ENCODE measurements around the gene RBKS.
"Not testable (repeated sequence)": the region's sequence is repeated elsewhere in the genome, so short reads cannot be mapped to it uniquely, and the experiment has no call there.

Gene RBKS

DNA sequence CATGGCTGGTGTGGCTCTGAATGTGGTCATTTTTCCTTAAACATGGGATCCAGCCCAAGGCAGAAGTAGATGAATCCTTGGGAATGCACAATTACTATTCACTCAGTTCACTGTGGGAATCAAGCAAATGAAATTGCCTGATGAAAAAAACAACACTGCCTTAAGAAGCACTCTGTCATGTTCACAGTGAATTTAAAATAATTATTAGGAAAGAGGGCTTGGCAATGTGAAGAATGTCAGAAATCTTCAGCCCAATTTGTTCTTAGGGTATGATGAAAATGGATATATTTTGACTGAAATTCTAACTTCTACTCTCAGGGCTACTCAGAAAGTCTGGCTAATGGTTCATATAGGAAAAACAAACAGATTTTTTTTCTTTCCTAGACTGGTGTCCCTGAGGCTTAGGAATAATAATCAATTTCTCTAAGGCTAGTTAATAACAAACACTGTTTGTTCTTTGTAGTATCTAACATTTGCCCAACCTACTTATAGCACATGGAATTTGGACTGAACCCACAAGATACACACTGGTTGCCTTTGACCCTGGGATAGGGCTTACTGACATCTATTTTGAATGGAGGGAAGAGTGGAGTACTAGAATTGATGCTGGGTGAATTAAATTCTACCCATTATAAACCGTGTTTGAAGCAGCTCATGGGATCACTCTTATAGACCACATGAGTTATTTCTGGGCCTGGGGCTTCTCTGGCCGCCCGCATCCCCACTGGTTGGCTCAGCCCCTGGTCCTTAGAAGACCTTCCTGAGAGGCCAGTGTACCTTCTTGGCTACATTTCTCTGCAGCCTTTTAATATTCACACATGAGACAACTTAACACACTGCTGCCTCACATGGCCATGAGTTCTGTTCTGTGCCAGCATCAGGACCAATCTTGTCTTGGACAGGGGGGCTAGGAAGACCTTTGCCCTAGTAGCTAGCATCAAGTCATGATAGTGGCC is 127.0 kb downstream of the RBKS start:
- DNase-seq (ENCODE audit: low read depth) = no peak

DNA sequence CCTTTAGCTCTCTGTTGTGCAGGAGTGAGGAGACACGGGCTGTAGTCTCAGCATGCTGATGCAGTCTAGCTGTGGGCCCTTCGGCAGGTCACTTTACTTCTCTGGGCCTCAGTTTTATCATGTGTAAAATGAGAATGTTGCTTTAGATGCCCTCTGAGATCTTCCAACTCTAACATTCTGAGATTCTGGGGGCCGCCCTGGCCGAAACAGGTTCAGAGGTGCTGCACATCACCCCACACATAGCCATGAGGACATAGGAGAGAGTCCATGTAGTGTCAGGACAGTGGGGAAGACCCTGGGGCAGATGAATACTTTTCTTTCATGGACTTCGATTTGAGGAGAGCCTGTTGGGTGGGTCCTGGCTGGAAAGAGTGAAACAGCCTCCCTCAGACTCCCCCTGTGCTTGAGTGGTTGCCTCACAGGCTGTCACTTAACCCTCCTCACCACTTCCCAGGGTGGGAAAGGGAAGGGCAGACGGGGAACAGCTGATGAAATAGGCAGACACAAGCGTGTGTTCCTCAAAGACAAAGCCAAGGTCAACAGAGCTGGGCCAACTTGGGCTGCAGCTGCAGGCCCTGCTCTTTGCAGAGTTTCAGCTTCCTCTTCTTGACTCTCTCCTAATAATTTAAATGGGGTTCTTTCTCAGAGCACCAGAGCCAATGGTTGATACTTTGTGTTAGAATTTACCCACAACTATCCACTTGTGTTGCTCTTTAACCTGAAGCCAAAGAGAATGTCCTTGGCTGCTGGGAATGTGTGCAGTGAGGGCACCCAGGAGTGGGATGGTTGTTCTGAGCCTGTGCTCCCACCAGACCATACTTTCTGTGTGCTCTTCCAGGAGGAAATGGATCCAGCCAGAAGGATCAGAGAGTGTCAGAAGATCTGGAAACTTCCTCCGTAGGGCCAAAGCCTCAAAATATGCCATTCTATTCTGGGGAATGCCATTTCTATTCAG is 133.4 kb downstream of the RBKS start:
- no peak for DNase-seq (ENCODE audit: low read depth)

DNA sequence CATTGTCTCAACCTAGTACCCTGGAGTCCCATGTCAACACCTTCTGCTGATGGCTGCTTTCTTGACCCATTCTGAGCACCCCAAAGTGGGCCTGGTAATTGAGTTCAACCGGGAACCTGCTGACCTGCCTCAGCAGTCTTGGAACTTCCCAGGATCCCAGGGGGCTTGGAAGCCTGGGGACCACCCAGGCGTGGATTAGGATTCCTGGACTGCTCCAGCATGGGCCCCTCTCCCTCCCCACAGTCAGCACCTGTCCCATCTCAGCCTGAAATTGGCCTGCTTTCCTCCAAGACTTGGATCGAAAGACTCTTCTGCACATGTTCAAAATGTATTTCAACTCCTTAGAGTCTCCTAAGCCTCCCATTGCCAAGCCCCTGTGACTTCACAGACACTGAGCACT is 134.1 kb downstream of the RBKS start:
- DNase-seq (ENCODE audit: low read depth) = no peak

DNA sequence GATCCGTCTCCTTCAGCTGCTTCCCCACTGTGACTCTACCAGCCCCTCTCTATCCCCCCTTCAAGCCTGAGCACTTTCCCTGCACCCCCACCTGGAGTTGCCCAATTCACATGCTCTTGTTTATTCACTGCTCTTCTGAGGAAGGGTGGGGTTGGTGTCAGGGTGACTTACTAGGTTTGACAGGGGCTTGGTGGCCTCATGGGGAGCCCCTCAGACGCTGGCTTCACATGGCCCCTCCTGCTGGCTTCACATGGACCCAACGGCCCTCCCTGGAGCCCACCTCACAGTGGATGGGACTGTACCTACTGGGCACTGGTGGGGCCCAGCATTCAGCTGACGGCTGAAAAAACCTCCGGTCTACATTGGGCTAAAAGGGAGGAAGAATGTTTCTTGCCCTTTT is 135.4 kb downstream of the RBKS start:
- no peak for DNase-seq (ENCODE audit: low read depth)

DNA sequence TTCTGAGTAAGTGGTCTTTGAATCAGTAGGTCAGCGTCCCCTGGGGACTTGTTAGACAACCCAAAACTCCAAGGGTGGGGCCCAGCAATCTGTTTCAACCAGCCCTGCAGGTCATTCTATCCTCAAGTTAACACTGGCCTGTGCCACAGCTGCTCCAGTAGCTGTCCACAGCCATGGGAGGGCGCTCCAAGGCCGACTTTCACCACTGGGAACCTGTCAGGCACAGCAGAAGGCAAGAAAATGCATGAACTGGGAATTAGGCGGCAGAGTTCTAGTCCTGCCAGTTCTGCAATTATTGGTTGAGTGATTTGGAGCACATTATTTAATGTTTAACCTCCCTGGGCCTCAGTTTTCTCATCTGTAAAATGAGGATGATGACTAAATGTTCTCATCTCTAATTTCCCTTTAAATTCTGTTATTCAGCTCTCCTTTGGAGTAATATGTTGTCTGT is 136.0 kb downstream of the RBKS start:
- DNase-seq (ENCODE audit: low read depth) = peak; percentile 52

DNA sequence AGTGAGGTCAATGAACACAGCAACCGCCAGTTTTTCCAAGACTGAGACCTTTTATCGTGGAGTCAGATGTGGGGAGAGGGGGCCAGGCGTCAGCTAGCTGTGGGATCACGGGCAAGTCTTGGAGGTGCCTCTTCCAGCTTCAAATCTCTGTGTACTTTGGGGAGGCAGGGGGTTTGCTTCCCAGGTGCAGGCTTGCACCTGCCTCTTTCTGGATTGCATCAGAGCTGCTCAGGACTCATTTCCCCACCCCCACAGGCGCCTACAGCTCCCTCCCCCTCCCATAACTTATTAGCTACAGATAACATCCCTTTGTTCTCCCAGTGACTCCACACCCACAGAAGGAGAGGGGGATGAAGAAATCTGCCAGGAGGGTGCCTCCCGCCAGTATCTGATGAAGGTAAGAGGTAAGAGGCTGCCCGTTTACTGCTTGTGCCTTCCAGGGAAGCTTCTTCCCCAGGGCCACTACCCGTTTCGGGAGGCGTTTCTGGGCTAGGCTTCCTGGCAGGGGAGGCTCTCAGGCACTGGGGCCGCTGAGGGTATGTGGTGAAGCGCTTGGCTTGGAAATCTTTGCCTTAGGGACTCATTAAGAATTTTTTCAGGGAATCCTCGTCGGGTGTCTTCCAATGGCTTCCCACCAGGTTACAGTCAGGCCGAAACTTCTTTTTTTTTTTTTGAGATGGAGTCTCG is 137.5 kb downstream of the RBKS start:
- DNase-seq (ENCODE audit: low read depth) = no peak

DNA sequence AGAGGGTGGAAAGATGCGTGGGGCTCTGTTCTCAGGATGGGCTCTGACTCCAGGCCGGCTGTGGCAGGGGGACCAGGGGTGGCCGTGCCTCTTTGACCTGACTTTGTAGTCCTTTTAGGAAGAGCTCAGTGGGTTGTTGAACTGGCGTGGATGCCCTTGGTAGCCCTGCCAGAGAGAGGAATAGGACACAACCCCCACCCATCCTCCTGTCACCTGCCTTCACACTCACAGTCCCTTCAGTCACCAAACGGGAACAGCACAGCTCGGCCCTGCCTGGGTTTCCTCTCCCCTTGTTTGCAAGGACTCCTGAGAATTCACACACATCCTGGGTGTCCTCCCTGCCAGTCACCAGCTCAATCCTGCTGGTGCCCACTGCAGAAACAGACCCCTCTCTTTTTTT is 138.8 kb downstream of the RBKS start:
- DNase-seq (ENCODE audit: low read depth) = no peak

DNA sequence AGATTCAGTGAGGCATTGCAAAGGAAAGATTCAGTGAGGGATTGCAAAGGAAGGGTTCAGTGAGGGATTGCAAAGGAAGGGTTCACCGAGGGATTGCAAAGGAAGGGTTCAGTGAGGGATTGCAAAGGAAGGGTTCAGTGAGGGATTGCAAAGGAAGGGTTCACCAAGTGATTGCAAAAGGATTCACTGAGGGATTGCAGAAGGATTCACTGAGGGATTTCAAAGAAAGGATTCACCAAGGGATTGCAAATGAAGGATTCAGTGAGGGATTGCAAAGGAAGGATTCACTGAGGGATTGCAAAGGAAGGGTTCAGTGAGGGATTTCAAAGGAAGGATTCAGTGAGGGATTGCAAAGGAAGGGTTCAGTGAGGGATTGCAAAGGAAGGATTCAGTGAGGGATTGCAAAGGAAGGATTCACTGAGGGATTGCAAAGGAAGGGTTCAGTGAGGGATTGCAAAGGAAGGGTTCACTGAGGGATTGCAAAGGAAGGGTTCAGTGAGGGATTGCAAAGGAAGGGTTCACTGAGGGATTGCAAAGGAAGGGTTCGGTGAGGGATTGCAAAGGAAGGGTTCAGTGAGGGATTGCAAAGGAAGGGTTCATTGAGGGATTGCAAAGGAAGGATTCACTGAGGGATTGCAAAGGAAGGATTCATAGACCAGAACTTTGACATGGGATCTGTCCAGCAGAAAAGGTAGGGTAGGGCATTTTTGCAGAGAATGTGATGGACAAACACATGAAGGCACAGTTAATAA is 141.2 kb downstream of the RBKS start:
- DNase-seq (ENCODE audit: low read depth) = not testable (repeated sequence)

DNA sequence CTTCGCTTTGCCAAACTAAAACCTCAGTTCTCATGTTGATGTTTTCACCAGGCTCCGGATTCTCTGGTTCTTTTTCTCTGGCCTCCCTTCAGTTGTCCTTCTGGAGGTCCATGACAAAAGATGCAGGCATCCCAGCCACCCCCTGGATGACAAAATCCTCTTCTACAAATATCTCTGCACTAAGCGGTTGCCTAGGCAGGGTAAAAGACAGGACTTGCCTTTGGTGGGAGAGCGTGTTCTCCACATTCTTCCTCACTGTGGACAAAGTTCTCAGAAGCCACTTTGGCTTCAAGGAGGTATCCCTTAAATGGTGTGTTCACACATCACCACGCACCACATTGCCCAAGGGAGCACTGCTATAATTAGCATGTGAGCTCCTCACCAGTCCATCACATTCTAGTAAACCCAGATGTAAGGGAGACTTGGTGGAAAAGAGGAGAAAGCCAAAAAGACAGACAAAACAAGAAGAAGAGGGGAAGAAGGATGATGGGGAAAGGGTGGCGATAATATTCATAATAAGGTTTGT is 142.3 kb downstream of the RBKS start:
- DNase-seq (ENCODE audit: low read depth) = no peak

DNA sequence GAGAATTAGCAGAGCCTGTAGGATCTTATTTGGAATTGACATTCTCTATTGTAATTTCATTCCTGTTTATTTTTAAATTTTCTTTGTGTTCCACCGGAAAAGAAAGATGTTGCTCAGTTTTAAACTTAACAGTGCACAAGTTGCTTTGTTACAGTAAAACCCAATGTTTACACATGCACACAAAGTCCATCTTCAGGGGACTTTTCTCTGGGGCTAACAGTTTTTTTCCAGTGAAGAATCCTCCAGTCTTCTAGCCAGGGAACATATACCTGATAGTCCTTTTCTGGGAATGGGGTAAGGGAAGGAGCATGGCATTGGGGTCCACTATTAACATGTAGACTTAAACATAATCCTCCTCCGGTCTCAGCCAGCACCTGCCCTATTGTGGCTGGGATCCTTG is 143.9 kb downstream of the RBKS start:
- DNase-seq (ENCODE audit: low read depth) = no peak

DNA sequence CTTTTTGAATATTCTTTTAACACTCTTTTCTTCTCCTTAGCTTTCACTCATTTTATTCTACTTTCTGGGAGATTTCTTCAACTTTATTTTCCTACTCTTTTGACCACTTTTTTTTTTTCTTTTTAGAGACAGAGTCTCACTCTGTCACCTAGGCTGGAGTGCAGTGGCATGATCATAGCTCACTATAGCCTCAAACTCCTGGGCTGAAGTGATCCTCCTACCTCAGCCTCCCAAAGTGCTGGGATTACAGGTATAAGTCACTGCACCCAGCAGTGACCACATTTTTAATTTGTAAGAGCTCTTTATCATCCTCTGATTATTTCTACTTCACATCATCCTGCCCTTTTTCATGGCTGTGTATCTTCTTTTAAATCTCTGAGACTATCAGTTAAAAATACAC is 144.7 kb downstream of the RBKS start:
- not testable (repeated sequence) for DNase-seq (ENCODE audit: low read depth)

DNA sequence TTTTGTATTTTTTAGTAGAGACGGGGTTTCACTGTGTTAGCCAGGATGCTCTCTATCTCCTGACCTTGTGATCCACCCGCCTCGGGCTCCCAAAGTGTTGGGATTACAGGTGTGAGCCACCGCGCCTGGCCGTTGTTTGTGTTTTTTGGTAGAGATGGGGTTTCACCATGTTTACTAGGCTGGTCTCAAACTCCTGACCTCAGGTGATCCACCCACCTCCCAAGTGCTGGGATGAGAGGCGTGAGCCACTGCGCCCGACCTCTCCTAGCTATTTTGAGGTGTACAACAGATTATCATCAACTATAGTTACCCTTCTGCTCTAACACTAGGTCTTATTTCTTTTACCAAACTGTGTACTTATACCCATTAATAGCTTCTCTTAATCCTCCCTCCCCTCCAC is 147.6 kb downstream of the RBKS start:
- no peak for DNase-seq (ENCODE audit: low read depth)

DNA sequence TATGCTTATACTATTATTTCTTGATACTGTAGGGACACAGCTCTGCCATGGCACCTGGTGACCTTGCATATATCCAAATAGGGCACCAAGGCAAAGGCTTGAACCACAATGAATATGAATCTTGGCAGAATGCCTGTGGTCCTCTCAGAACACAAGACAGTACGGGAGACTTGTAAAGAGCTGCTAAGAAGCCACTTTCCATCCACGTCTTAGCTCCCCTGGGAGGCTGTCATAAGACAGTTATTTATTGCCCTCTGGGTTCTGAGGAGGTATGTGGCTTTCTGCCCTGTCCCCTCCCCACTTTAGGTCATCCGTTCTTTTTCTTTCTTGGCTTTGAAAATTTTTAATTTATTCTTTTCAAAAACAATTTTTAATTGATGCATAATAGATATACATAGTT is 148.5 kb downstream of the RBKS start:
- DNase-seq (ENCODE audit: low read depth) = no peak

DNA sequence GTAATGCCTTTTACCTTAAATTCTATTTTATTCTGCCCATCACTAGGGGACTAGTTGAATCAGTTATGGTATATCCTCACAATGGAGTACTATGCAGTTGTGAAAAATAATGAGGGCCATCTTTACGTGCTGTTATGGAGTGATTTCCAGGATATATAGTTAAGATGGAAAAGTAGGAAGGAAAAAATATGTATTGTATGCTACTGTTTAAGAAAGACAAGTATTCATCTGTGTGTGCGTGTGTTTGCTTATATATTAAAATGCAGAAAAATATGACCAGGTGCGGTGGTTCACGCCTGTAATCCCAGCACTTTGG is 151.2 kb downstream of the RBKS start:
- DNase-seq (ENCODE audit: low read depth) = no peak

DNA sequence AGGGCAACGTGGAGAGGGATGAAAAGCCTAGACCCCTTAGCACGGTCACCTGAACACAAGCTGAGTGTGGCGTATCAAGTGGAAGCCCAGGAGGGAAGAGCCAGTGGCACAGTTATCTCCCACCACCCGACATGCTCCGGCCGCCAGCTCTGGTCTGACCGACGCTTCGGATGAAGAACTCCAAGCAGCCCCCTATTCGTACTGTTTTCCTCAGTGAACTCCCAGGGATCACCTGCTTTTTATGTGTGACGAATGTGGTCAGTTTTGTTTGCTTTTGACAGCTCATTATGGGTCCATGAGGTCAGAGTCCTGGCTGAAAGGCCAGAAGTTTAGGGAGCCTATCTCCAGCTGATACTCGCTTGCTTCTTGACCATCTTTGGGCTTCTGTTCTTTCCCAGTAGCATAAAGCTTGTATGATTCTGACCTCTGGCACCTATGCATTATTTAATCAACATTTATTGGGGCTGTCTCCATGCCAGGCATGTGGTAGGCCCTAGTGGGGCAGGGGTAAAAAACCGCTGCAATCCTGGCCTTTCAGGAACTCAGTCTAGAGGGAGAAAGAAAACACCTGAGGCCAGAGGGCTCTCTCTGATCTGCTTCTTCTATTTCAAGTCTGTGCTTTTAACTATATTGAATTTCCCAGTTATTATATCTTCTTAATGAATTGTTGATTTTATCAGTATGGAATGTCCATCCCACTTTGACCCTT is 151.7 kb downstream of the RBKS start:
- DNase-seq (ENCODE audit: low read depth) = no peak

DNA sequence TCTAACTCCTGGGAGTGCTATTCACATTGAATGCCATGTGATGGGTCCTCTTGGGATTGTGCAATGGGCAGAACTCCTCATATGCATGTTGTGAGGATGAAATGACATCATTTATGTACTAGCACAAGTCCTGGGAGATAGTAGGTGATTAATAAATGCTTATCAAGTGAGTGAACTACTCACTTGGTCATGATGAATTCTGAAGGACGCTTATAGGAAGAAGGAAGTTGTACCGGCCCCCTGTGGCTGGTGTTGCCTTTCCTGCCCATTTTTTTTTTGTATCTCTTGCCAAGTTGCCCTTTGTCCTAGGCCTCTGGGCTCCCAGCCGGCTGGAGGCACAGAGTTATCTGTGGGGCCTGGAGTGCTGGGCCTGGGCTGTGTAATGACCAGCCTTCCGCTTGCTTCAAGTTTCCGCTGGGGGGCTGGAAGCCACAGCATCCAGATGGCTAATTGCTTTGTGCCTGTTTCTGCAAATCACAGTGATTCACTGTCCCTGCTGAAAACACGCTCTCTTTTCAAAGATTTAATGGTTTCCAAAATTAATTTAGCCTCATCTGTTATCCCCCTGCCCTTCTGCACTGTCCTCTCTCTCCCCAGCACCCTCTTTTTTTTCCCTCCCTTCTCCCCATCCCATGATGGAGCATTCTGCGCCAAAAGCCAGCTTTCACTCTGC is 152.4 kb downstream of the RBKS start:
- no peak for DNase-seq (ENCODE audit: low read depth)

DNA sequence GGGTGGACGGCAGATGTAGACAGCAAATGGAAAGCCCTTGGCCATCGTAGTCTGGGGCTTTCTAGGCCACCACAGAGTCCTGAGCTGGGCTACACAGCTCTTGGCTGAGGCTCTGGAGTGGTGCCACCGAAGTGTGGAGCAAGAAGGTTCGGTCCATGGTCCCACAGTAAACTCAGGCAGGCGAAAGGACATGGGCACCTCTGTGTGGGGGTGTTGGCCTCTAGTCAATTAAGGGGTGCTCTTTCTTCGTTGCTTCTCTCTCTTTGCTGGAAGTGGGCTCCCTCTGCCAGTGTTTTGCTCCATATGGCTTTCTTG is 153.3 kb downstream of the RBKS start:
- no peak for DNase-seq (ENCODE audit: low read depth)

DNA sequence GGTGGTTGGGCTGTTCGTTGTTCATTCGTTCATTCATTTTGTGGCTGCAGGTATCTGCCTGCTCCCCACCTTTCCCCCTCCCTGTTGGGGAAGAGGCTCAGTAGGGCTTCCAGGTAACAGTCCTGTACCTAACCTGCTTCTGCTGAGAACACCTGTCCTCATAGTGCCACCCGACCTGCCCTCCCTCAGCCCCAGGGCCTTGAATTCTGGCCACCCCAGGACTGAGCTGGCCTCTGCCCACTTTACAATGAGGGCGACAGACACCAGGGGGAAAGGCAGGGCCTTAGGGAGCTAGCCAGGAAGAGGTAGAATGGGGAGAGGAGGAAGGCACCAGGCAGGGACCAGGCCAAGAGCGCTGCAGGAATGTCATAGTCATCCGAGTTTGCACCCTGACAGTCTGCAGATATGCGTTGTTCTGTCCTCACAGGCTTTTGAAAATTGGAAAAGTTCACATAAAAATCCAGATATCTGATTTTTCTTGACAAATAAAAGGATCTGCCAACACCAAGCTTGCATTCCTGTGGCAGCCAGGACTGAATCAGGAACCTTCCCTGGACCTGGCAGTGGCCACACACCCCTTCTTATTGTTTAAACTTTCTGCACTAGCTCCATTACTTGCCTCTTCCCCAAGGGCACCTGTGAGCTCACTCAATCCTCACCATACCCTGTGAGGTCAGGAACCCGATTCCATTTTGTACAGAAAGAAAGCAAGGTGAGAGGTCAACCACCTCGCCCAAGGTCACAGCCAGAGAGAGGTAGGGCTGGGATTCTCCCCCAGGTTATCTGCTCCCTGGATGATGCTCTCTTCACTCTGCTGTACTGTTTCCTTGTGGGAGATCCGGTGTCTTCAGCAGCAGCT is 153.9 kb downstream of the RBKS start:
- no peak for DNase-seq (ENCODE audit: low read depth)

DNA sequence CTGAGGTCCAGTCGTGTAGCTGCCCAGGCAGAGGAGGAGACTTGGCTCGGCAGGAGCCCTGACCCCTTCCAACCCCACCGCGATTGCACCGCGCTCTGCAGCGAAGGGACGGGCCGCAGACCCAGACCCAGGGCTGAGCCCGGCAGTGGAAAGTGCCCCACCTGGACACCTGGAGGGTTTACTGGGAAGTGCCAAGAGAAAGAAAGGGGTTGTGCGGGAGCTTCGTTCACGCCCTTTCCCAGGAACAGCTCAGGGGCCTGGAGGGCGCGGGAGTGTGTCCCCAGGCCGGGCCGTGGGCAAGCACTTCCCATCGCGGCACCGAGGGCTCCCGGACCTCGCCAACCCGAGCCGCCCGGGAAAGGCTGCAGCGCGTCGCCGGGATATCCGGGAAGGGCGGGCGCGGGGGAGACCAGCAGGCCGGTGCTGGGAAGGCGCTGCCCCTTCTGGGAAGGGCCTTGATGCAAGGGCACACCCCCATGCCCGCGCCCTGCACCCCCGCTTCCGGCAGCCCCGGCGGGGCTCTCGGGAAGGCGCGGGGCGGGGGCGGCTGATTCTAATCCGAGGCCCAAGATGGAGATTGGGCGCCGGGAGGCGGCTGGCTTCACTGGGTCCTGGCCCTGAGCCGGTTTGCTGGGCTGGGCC is 154.8 kb downstream of the RBKS start:
- no peak for DNase-seq (ENCODE audit: low read depth)
